HUES64 (cell line): Measurements from ENCODE around the gene CHAC1.
"Not testable (repeated sequence)": the region's sequence is repeated elsewhere in the genome, so short reads cannot be mapped to it uniquely, and the experiment has no call there.

ENCODE experiments used
- H3K27ac ChIP-seq: 2 replicates; pipeline ENCODE4 v1.7.0; 2013; ENCODE audit warnings: low read depth, low read length, inconsistent platforms
- H3K27me3 ChIP-seq: 2 replicates; pipeline ENCODE4 v1.6.1; 2013; ENCODE audit warnings: mild to moderate bottlenecking, low read length; ENCODE audit not compliant: insufficient read depth
- H3K36me3 ChIP-seq: 2 replicates; pipeline ENCODE4 v1.6.1; 2013; ENCODE audit warnings: mild to moderate bottlenecking, low read length; ENCODE audit not compliant: insufficient read depth
- H3K4me1 ChIP-seq: 2 replicates; pipeline ENCODE4 v1.6.1; 2013; ENCODE audit warnings: mild to moderate bottlenecking, low read length, moderate library complexity; ENCODE audit not compliant: insufficient read depth
- H3K4me3 ChIP-seq: 2 replicates; pipeline ENCODE4 v1.5.1; 2013; ENCODE audit warnings: mild to moderate bottlenecking, low read length, moderate library complexity
- H3K9ac ChIP-seq: 2 replicates; pipeline ENCODE4 v1.6.1; 2013; ENCODE audit warnings: mild to moderate bottlenecking, low read depth, low read length
- H3K9me3 ChIP-seq: 2 replicates; pipeline ENCODE4 v1.6.1; 2013; ENCODE audit warnings: low read depth, low read length; ENCODE audit not compliant: insufficient read depth
- WGBS: fragments of 150-250, 120-280 bp; methylation state at CpG from one replicate; pipeline ENCODE4 v1.1.7; 2013; ENCODE audit warnings: missing lambda C conversion rate; 5-methylcytosine and 5-hydroxymethylcytosine counted together

Gene CHAC1

DNA sequence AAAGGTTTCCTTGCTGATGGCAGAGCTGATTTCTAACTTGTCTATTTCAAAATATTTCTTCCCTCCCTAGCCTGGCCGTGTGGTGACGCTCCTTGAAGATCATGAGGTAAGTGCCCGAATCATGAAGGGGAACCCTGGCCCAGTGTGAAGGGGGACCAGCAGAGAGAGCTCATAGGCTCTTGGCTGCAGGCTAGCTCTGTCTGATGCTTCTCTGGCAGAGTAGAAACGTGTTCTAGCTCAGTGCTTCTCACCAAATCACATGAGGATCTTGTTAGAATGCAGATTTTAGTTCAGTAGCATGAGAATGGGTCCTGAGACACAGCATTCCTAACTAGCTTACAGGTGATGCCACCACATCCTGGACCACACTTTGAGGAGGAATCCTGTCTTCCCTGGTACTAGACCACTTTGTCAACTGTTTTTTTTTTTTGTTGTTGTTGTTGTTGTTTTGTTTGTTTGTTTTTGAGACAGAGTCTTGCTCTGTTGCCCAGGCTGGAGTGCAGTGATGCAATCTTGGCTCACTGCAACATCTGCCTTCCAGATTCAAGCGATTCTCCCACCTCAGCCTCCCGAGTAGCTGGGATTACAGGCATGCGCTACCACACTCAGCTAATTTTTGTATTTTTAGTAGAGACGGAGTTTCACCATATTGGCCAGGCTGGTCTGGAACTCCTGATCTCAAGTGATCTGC lies 1.0 kb downstream of the CHAC1 start:
- Histone ChIP-seq H3K36me3 (peaks cover 22% of the 10 kb centered on the region), H3K9ac (peak overlapping the region; percentile 95), H3K27me3 (peaks cover 10% of the 10 kb centered on the region; the same call in 1 of the 2 replicates), H3K4me3 (peak overlapping the region; percentile 78), H3K27ac (peak overlapping the region; percentile 73; the same call in 1 of the 2 replicates)
- 64% methylated on average over 8 of the region's 8 CpGs for WGBS
- not testable (repeated sequence) for H3K4me1 ChIP-seq, H3K9me3 ChIP-seq

DNA sequence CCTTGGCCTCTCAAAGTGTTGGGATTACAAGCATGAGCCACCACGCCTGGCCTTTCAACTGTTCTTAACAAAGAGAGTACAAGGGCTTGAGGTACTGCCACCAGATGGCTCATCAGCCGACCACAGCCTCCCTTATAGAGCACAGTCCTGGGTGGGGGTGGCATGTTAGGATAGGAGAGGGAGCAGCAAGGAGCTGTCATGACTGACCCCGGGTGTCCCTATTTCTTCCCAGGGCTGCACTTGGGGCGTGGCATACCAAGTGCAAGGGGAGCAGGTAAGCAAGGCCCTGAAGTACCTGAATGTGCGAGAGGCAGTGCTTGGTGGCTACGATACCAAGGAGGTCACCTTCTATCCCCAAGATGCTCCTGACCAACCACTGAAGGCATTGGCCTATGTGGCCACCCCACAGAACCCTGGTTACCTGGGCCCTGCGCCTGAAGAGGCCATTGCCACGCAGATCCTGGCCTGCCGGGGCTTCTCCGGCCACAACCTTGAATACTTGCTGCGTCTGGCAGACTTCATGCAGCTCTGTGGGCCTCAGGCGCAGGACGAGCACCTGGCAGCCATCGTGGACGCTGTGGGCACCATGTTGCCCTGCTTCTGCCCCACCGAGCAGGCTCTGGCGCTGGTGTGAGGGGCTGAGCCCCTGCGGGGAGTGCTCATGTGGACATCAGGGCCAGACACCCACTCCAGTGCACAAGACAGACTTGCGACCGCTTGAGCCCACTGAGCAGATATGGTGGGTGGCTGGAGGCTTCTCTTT lies 2.1 kb downstream of the CHAC1 start:
- Histone ChIP-seq H3K27me3 (peaks cover 8% of the 10 kb centered on the region; the same call in 1 of the 2 replicates), H3K4me3 (no peak overlapping the region), H3K36me3 (peaks cover 22% of the 10 kb centered on the region), H3K4me1 (peaks cover 9% of the 10 kb centered on the region), H3K27ac (no peak overlapping the region), H3K9ac (no peak overlapping the region), H3K9me3 (no peaks in the 10 kb centered on the region)
- WGBS = 90% methylated on average over 20 of the region's 20 CpGs

DNA sequence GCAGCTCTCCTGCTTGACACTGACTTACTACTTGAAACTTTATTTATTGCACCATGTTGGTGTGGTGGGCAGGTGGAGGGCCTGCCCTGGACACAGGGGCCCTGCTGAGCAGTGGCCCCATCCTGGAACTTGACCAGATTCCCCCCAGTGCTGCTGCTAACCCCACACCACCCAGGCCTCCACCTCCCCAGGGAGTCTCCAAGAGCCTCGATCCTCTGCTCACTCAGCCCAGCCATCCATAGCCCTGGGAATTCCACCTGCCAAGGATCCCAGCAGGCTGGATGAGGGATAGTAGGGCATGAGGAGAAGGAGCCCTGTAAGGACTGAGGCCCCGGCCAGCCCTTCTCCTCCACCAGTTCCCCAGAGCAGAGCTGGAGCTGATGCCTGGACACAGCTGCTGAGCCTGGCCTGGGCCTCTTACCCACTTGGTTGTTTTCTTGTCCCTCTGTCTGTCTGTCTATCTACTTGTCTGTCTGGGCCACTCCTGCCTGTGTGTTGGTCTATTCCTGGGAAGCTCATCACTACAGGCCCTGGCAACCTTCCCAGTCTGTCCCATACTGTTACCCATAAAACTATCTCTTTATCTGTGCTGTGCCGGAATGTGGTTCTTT lies 2.8 kb downstream of the CHAC1 start:
- Histone ChIP-seq H3K27ac (no peak overlapping the region), H3K9ac (no peak overlapping the region), H3K4me3 (no peak overlapping the region), H3K4me1 (peaks cover 11% of the 10 kb centered on the region), H3K36me3 (peaks cover 22% of the 10 kb centered on the region), H3K27me3 (peaks cover 8% of the 10 kb centered on the region; the same call in 1 of the 2 replicates), H3K9me3 (no peaks in the 10 kb centered on the region)
- 94% methylated on average over 1 of the region's 3 CpGs for WGBS

DNA sequence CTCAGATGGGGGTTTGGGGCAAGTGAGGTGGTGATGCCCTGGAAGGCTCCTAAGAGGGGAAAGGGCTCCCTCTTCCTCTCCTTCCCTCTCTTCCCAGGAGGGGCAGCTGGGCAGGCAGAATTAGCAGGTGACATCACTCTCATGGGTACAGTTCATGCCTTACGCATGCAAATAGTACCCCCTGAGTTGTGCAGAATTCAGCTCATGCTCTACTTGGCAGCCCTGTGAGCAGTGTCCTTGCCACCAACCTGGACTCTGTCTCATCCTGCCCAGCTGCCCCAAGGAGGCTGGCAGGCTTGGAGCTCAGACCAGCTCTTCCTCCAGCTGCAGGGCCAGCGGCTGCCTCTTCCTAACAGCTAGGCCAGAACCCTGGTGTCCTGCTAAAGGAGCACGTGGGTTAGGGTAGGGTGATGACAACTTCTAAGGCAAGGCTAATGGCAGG lies 3.3 kb downstream of the CHAC1 start:
- Histone ChIP-seq H3K4me1 (peaks cover 11% of the 10 kb centered on the region), H3K4me3 (no peak overlapping the region), H3K9ac (no peak overlapping the region), H3K9me3 (no peaks in the 10 kb centered on the region), H3K27ac (no peak overlapping the region), H3K27me3 (peaks cover 8% of the 10 kb centered on the region; the same call in 1 of the 2 replicates), H3K36me3 (peaks cover 22% of the 10 kb centered on the region)
- 96% methylated on average over 3 of the region's 3 CpGs for WGBS

DNA sequence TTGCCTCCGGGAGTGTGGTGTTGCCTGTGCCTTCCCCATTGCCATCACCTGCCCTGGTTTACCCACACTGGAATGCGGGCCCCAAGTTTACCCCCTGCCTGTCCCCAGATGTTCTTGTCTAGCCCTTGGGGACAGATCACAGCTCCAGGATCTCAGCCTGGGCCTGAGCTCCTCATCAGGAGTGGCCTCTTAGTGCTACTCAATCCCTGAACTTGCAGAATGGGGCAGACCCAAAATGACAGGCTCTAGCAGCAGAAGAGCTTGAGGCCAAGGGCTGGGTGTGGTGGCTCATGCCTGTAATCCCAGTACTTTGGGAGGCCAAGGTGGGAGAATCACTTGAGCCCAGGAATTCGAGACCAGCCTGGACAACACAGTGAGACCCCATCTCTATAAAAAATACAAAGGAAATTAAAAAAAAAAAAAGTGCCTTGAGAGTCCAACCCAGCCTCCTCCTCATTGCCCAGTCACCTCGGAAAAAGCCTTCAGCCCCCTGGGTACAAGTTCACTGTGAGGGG lies 3.8 kb downstream of the CHAC1 start:
- no peaks in the 10 kb centered on the region for H3K9me3 ChIP-seq
- H3K27me3 ChIP-seq = peaks cover 3% of the 10 kb centered on the region; the same call in 1 of the 2 replicates
- WGBS = 95% methylated on average over 3 of the region's 4 CpGs
- peaks cover 11% of the 10 kb centered on the region for H3K4me1 ChIP-seq
- H3K4me3 ChIP-seq = no peak overlapping the region
- H3K27ac ChIP-seq = no peak overlapping the region
- H3K36me3 ChIP-seq = peaks cover 22% of the 10 kb centered on the region
- no peak overlapping the region for H3K9ac ChIP-seq

DNA sequence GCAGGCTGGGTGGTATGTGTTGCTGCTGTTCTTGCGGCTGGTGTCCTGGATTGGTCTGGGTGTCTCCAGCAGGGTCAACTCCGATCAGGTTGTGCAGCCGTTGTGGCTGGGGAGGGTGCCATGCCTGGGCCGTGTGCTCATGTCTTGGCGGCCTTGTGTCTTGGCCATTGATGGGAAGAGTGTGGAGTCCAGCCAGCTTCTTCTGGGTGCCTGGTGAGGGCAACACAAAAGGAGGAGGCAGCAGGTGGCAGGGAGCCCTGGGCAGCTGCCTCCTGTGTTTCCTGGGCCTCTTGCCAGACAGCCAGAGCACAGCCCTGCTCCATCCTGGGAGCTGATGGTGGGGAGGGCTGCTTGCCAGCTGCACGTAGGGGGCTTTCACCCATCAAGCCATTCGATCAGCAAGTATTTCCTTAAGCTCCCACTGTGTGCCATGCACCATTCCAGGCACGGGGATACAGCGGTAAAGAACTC lies 4.3 kb downstream of the CHAC1 start:
- Histone ChIP-seq H3K4me3 (no peak overlapping the region), H3K4me1 (peaks cover 11% of the 10 kb centered on the region), H3K36me3 (peaks cover 22% of the 10 kb centered on the region), H3K9me3 (no peaks in the 10 kb centered on the region), H3K27me3 (no peaks in the 10 kb centered on the region), H3K9ac (no peak overlapping the region), H3K27ac (no peak overlapping the region)
- WGBS = 95% methylated on average over 9 of the region's 9 CpGs

DNA sequence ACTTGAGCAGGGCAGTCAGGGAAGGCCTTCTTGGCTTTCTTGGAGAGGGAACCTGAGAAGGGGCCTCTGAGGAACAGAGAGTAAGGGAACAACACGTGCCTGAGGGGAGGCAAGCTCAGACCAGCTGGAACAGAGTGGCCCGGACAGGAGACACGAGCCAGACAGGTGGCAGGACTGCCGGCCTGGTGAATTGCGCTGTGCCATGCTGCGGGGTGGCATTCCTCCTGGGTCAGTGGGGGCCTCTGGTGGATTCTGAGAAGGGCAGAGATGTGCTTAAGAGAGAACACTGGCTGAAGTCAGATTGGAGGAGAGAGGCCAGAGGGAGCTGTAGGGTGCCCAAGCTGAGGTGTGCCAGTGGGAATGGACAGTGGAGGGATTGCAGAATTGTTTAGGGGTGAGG lies 4.9 kb downstream of the CHAC1 start:
- no peak overlapping the region for H3K27ac ChIP-seq

DNA sequence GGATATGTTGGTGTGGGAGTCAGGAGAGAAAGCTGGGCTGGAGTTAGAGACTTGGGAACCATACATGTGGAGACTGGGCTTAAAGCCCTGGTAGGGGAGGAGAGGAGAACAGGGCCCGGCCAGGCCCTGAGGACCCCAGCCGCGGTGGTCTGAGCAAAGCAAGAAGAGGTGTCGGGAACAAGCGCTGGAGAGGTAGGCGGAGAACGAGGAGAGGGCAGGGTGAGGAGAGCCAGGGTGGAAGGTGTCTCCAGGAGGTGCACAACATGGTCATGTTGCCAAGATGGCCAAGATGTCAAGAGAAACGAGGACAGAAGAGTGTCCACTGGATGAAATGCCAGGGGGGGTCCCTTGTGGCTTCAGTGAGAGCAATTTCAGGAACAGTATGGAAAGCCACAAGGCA lies 5.5 kb downstream of the CHAC1 start:
- no peak overlapping the region for H3K27ac ChIP-seq
- H3K4me1 ChIP-seq = peaks cover 11% of the 10 kb centered on the region
- H3K4me3 ChIP-seq = no peak overlapping the region
- WGBS = 93% methylated on average over 8 of the region's 8 CpGs
- H3K9ac ChIP-seq = no peak overlapping the region
- no peaks in the 10 kb centered on the region for H3K27me3 ChIP-seq
- H3K9me3 ChIP-seq = no peaks in the 10 kb centered on the region
- peaks cover 22% of the 10 kb centered on the region for H3K36me3 ChIP-seq

More for the DNA sequence above, 4.9 kb downstream of the CHAC1 start:
- Histone ChIP-seq H3K4me1 (peaks cover 11% of the 10 kb centered on the region), H3K9ac (no peak overlapping the region), H3K4me3 (no peak overlapping the region), H3K36me3 (peaks cover 22% of the 10 kb centered on the region), H3K27me3 (no peaks in the 10 kb centered on the region), H3K9me3 (no peaks in the 10 kb centered on the region)
- WGBS = 91% methylated on average over 6 of the region's 6 CpGs

DNA sequence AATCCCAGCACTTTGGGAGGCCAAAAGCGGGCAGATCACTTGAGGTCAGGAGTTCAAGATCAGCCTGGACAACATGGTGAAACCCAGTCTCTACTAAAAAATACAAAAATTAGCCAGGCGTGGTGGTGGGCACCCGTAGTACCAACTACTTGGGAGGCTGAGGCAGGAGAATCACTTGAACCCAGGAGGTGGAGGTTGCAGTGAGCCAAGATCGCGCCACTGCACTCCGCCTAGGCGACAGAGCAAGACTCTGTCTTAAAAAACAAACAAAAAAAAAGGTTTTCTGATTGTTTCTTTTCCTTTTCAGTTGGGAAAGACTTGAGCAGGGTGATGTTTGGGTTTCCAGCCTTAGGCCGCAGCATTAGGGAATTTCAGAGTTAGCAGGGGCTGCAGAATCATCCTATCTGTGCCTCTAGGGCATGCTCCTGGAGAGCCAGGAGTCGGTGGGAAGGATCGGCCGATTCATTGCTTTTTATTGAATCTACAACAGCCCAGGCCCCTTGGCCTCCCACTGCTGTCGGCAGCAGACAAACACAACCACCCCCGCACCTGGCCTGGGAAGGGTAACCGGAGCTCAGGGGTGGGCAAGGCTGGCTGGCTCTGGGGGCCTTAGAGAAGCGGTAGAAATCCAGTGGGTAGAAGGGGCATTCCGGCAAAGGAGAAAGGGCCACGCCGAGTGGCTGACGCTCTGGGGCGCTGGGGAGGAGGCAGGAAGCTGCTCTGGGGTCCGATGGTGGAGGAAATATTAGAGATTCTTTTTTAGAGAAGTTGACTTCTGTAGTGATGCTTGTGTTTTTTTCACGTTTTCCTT lies 6.3 kb downstream of the CHAC1 start:
- WGBS = 58% methylated on average over 22 of the region's 22 CpGs
- H3K27me3 ChIP-seq = no peaks in the 10 kb centered on the region
- H3K4me1 ChIP-seq = peaks cover 11% of the 10 kb centered on the region
- peak overlapping the region; percentile 41; the same call in 1 of the 2 replicates for H3K27ac ChIP-seq
- no peaks in the 10 kb centered on the region for H3K9me3 ChIP-seq
- H3K4me3 ChIP-seq = no peak overlapping the region
- H3K9ac ChIP-seq = no peak overlapping the region; the same call in 1 of the 2 replicates
- H3K36me3 ChIP-seq = peaks cover 22% of the 10 kb centered on the region

DNA sequence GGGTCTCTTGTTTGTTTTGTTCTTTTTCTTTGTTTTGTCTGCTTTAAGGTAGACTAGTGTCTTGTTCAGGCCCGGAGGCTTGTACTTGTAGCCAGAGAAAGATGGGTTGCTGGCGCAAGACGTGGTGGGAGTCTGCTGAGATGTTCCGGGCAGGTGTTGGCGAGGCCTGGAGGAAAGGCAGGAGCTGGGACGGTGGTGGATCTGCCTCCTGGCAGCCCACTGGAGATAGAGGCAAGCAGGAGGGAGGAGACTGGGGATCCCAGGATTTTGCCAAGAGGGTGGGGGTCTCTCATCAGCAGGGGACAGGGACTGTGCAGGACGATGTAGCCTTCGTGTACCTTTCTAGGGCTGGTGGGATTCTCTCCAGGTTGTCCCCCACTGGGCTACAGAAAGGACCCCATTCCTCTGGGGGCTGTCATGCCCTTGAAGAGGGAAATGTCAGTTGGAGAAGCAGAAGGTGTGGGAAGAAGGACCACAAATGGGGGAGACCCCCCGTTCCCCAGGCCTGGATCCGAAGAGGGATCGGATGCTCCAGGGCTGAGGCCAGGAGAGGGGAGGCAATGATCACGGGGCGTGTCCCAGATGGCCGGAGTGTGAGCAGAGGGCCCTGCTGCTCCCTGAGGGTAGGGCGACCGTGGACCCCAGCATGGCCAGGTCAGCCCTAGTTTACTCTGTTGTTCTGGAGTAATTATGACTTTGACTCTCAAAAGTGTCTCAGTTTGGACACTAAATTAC lies 7.0 kb downstream of the CHAC1 start:
- Histone ChIP-seq H3K4me1 (peaks cover 11% of the 10 kb centered on the region), H3K27ac (no peak overlapping the region), H3K9ac (no peak overlapping the region), H3K27me3 (no peaks in the 10 kb centered on the region), H3K9me3 (no peaks in the 10 kb centered on the region), H3K36me3 (peaks cover 16% of the 10 kb centered on the region), H3K4me3 (no peak overlapping the region)
- 90% methylated on average over 16 of the region's 16 CpGs for WGBS
